ENCODE data around the gene METAP2.

Gene METAP2

DNA sequence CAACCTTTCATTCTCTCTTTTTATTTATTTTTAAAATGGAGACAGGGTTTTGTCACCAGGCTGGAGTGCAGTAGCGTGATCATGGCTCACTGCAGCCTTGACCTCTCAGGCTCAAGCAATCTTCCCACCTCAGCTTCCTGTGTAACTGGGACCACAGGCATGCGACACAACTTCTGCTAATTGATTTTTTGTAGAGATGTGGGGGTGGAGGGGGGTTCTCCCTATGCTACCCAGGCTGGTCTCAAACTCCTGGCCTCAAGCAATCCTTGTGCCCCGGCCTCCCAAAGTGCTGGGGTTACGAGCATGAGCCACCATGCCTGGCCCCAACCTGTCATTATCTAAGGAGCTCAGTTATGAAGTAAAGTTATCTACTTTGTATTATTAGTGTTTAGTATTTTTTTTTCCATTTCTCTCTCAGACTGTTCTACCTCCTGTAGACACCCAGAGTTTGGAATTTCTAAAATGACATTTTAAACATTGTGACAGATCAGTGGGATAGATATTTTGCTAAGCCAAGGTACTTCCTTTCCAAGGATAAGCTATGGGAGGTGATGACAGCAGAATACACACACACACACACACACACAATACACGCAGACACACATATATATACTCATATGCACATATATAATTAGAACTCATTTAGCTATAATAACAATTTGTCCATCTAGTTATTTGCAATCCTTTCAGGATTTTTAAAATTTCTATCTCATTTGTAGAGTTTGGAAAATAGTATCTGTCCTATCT lies 79.4 kb downstream of the METAP2 start:
- DNase-seq = no peak

DNA sequence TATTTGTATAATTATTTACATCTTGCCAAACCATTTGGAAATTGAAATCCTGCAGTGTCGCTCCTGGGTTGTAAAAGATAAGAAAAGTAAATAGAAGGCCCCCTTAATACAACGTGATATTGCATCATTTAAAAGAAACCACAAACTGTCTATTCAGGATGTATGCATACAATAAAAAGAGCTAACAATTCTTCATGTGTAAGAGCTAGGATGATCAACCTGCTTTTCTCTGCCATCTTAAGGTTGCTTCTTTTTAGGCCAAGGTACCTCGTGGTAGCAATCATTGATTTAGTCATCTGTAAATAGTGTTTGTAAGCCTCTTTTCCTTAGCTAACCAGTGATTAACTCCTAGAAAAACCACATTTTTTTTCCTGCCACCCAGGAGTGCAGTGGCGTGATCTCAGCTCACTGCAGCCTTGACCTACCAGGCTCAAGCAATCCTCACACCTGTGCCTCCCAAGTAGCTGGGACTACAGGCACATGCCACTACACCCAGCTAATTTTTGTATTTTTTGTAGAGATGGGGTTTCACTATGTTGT lies 80.7 kb downstream of the METAP2 start:
- DNase-seq = no peak

DNA sequence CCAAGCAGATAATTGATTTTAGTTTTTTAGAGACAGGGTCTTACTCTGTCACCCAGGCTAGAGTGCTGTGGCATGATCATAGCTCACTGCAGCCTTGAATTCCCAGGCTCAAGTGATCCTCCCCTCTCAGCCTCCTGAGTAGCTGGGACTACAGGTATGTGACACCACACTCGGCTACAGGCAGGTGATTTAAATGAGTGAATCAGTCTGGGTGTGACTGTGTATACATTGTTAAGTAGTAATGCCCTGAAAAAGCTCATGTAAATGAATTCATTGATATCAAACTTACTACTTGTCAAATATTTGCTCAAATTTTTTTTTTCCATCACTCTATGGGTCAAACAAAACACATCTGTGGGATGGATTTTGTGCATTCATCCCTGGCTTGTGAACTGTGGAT lies 83.7 kb downstream of the METAP2 start:
- DNase-seq = no peak

Data from stimulated activated CD4-positive, alpha-beta T cell treated with anti-CD3 and anti-CD28 coated beads, Interleukin-4, amount 100 ng/mL, for 24 hours (primary cell).